ENCODE data around the gene VIM. TPM values are rescaled to one million over a fixed set of nuclear protein-coding genes. Genes with fewer than 3 reads are reported as not detected.

The VIM gene
- total and polyA plus RNA-seq, 2 of the 4 experiments (the other 2 are of a cell fraction) = 4,502 to 6,735 TPM

GRCh38 chr10:17217631-17218232 lies 10.3 kb upstream of the VIM start:
- peaks cover 5 to 41% of the 10 kb centered on the region in 2 experiments; a peak in 3 of 4 replicates for H3K79me1 ChIP-seq (ENCODE audit: low read depth in 1 of 2, low read length in 2 of 2)
- H2BK5ac ChIP-seq (ENCODE audit: low read depth, low read length, poor library complexity, severe bottlenecking) = peak overlapping the region; percentile 96
- H3K4me1 ChIP-seq (ENCODE audit: control insufficient read depth, insufficient read depth, low read length) = peaks cover 19% of the 10 kb centered on the region
- H2AFZ ChIP-seq (replicated peaks; ENCODE audit: low read length, poor library complexity) = no peak overlapping the region
- H3K27ac ChIP-seq (ENCODE audit: insufficient read depth, low read length) = peak overlapping the region; percentile 64
- H4K20me1 ChIP-seq (ENCODE audit: insufficient read depth, low read length) = no peaks in the 10 kb centered on the region
- peak overlapping the region; percentile 69; the same call in 1 of the 2 replicates for H4K5ac ChIP-seq (ENCODE audit: low read depth, low read length)
- no peaks in the 10 kb centered on the region for H3K27me3 ChIP-seq (ENCODE audit: control insufficient read depth, insufficient read depth, low read length)
- peak overlapping the region; percentile 95 for H2BK120ac ChIP-seq (ENCODE audit: low read depth, low read length)
- no peak overlapping the region for H3K9ac ChIP-seq (ENCODE audit: low read depth, low read length)
- H3K14ac ChIP-seq (replicated peaks; ENCODE audit: low read depth, low read length) = peak overlapping the region; percentile 85
- H2AK5ac ChIP-seq (ENCODE audit: low read depth, low read length) = peak overlapping the region; percentile 95
- BruUV-seq (replicated peaks) = no TSS peak
- DNase-seq = peak; percentile 89
- peak overlapping the region; percentile 33 for H3K56ac ChIP-seq (ENCODE audit: extremely low read depth, insufficient read depth, low read length)
- peak; percentile 4; the same call in 1 of the 2 replicates for ATAC-seq (ENCODE audit: low read depth)
- peak overlapping the region; percentile 80 to 89 for H4K8ac ChIP-seq (ENCODE audit: low read depth in 2 of 2, low read length in 2 of 2)
- peak overlapping the region; percentile 93 for H3K4ac ChIP-seq (ENCODE audit: low read depth, low read length)
- in situ Hi-C loops (cut with MboI; ENCODE audit: low sequenced_read_pairs) = no loop called here
- dilution Hi-C loops (cut with HindIII; ENCODE audit: low sequenced_read_pairs, unreplicated experiment) = no loop called here
- intact Hi-C loops (cut with micrococcal nuclease) = no loop called here
- WGBS, 2 experiments (ENCODE audit: extremely low coverage in 2 of 2, insufficient read length in 1 of 2) = no CpG with 5 or more reads among the region's 1 CpG
- no peaks in the 10 kb centered on the region for H3K36me3 ChIP-seq (ENCODE audit: control insufficient read depth, insufficient read depth, low read length)
- CTCF ChIA-PET = no interaction called here
- H3K9me3 ChIP-seq (ENCODE audit: control insufficient read depth, insufficient read depth, low read length) = no peaks in the 10 kb centered on the region
- peak overlapping the region; percentile 94 for H3K18ac ChIP-seq (ENCODE audit: low read depth, low read length)
- H4K91ac ChIP-seq (ENCODE audit: insufficient read depth, low read depth, low read length) = peak overlapping the region; percentile 93
- H2AK9ac ChIP-seq (replicated peaks; ENCODE audit: low read depth, low read length, poor library complexity) = no peak overlapping the region
- peak; percentile 88 for TF ChIP-seq CEBPB (IDR thresholded peaks at IDR 0.05; ENCODE audit: low read depth, low read length)
- TF ChIP-seq FOS (IDR thresholded peaks at IDR 0.05; ENCODE audit: low read depth, low read length) = peak; percentile 70
- TF ChIP-seq SMC3 (IDR thresholded peaks at IDR 0.05; ENCODE audit: low read depth, low read length) = no peak
- peaks cover 3% of the 10 kb centered on the region; the same call in 1 of the 2 replicates for H3K9me1 ChIP-seq (ENCODE audit: insufficient read depth, low read length)
- peak overlapping the region; percentile 73; the same call in 1 of the 2 replicates for H3K23ac ChIP-seq (ENCODE audit: low read depth, low read length)
- H3K4me2 ChIP-seq (ENCODE audit: low read depth, low read length) = no peak overlapping the region; the same call in 1 of the 2 replicates
- peak overlapping the region; percentile 93 for H2BK20ac ChIP-seq (ENCODE audit: low read depth, low read length)
- H3K4me3 ChIP-seq (ENCODE audit: insufficient read depth, low read depth, low read length) = no peak overlapping the region
- POLR2A ChIA-PET (ENCODE audit: unreplicated experiment) = no interaction called here
- H2BK15ac ChIP-seq (ENCODE audit: low read depth, low read length) = peak overlapping the region; percentile 95

All from IMR-90 (cell line).